Measurements from ENCODE around the gene NADK2. TPM values are rescaled to one million over a fixed set of nuclear protein-coding genes. Genes with fewer than 3 reads are reported as not detected.

NADK2 gene
- total RNA-seq, 1 experiment from 2014 or later: 21.2 TPM

GRCh38 chr5:36146390-36146789, 95.3 kb downstream of the NADK2 start:
- Histone ChIP-seq H3K9me2 (ENCODE audit: insufficient read depth) (no peaks in the 10 kb centered on the region), H3K4me3 (replicated peaks in 1 of 2; ENCODE audit: low read depth in 1 of 2, low read length in 2 of 2) (no peak overlapping the region), H3K79me2 (ENCODE audit: insufficient read depth, low read length) (no peaks in the 10 kb centered on the region), H3K9me3 (ENCODE audit: control insufficient read depth in 1 of 2, insufficient read depth in 1 of 2, low read depth in 1 of 2, low read length in 2 of 2) (no peaks in the 10 kb centered on the region), H3K36me3 (ENCODE audit: control insufficient read depth in 1 of 2, insufficient read depth in 2 of 2, low read length in 2 of 2) (no peaks in the 10 kb centered on the region), H3K4me1 (ENCODE audit: control insufficient read depth in 1 of 2, insufficient read depth in 2 of 2, low read length in 2 of 2) (peaks cover 3 to 6% of the 10 kb centered on the region in 2 experiments; a peak in 2 of 4 replicates), H4K20me1 (ENCODE audit: insufficient read depth) (no peaks in the 10 kb centered on the region), H3K27ac (ENCODE audit: low read depth, low read length) (no peak overlapping the region), H3K27me3 (ENCODE audit: insufficient read depth, low read length) (no peaks in the 10 kb centered on the region), H3K9ac (ENCODE audit: low read length) (no peak overlapping the region), H2AFZ (ENCODE audit: low read depth, low read length, poor library complexity, severe bottlenecking) (no peak overlapping the region), H3K4me2 (ENCODE audit: low read length) (no peak overlapping the region)
- RAD21 ChIA-PET (ENCODE audit: low non-redundant PET in 1 of 2, low total read pairs in 2 of 2, uncharacterized antibody in 2 of 2, unreplicated experiment in 2 of 2): no interaction called here
- ATAC-seq (no peak), DNase-seq (ENCODE audit: low read depth, low spot score) (no peak)
- POLR2A ChIA-PET: no interaction called here
- TF ChIP-seq ZNF274 (IDR thresholded peaks at IDR 0.05; ENCODE audit: low read depth, low read length) (no peak), POLR2AphosphoS5 (IDR thresholded peaks at IDR 0.05; ENCODE audit: low read depth, low read length) (no peak), SP1 (IDR thresholded peaks at IDR 0.05; ENCODE audit: low read depth) (no peak), SRF (IDR thresholded peaks at IDR 0.05; ENCODE audit: low read depth) (no peak), ATF3 (IDR thresholded peaks at IDR 0.05) (no peak)
- intact Hi-C loops (cut with micrococcal nuclease): no loop called here
- BruUV-seq (replicated peaks): no TSS peak
- CTCF ChIA-PET: no interaction called here

GRCh38 chr5:36145311-36145710, 96.4 kb downstream of the NADK2 start:
- Histone ChIP-seq H3K27me3 (ENCODE audit: insufficient read depth, low read length) (no peaks in the 10 kb centered on the region), H3K9me3 (ENCODE audit: control insufficient read depth in 1 of 2, insufficient read depth in 1 of 2, low read depth in 1 of 2, low read length in 2 of 2) (no peaks in the 10 kb centered on the region), H3K9me2 (ENCODE audit: insufficient read depth) (no peaks in the 10 kb centered on the region), H3K9ac (ENCODE audit: low read length) (no peak overlapping the region), H3K4me1 (ENCODE audit: control insufficient read depth in 1 of 2, insufficient read depth in 2 of 2, low read length in 2 of 2) (peaks cover under 1% of the 10 kb centered on the region in 2 experiments; a peak in 2 of 4 replicates), H3K36me3 (ENCODE audit: control insufficient read depth in 1 of 2, insufficient read depth in 2 of 2, low read length in 2 of 2) (no peaks in the 10 kb centered on the region), H3K27ac (ENCODE audit: low read depth, low read length) (no peak overlapping the region), H3K79me2 (ENCODE audit: insufficient read depth, low read length) (no peaks in the 10 kb centered on the region), H3K4me2 (ENCODE audit: low read length) (no peak overlapping the region), H3K4me3 (replicated peaks in 1 of 2; ENCODE audit: low read depth in 1 of 2, low read length in 2 of 2) (no peak overlapping the region), H2AFZ (ENCODE audit: low read depth, low read length, poor library complexity, severe bottlenecking) (no peak overlapping the region), H4K20me1 (ENCODE audit: insufficient read depth) (no peaks in the 10 kb centered on the region)
- TF ChIP-seq YY1 (IDR thresholded peaks at IDR 0.05; ENCODE audit: extremely low read depth, insufficient replicate concordance, low read depth, low read length) (no peak), RAD21 (IDR thresholded peaks at IDR 0.05; ENCODE audit: low read depth) (no peak)
- TF ChIP-seq, protein P1, sequence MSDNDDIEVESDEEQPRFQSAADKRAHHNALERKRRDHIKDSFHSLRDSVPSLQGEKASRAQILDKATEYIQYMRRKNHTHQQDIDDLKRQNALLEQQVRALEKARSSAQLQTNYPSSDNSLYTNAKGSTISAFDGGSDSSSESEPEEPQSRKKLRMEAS (IDR thresholded peaks at IDR 0.05): no peak
- TF ChIP-seq, protein P2, sequence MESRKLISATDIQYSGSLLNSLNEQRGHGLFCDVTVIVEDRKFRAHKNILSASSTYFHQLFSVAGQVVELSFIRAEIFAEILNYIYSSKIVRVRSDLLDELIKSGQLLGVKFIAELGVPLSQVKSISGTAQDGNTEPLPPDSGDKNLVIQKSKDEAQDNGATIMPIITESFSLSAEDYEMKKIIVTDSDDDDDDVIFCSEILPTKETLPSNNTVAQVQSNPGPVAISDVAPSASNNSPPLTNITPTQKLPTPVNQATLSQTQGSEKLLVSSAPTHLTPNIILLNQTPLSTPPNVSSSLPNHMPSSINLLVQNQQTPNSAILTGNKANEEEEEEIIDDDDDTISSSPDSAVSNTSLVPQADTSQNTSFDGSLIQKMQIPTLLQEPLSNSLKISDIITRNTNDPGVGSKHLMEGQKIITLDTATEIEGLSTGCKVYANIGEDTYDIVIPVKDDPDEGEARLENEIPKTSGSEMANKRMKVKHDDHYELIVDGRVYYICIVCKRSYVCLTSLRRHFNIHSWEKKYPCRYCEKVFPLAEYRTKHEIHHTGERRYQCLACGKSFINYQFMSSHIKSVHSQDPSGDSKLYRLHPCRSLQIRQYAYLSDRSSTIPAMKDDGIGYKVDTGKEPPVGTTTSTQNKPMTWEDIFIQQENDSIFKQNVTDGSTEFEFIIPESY (IDR thresholded peaks at IDR 0.05; ENCODE audit: extremely low read depth, insufficient replicate concordance, low read length): no peak
- ChIA-PET POLR2A (no interaction called here), CTCF (interaction anchor here (1.1 kb wide), 1 partner anchor 66 kb away, joined by 3 read pairs; no protein-coding TSS in a partner anchor), RAD21 (ENCODE audit: low non-redundant PET in 1 of 2, low total read pairs in 2 of 2, uncharacterized antibody in 2 of 2, unreplicated experiment in 2 of 2) (no interaction called here)
- no TSS peak for BruUV-seq (replicated peaks)
- intact Hi-C loops (cut with micrococcal nuclease): no loop called here
- DNase-seq (ENCODE audit: low read depth, low spot score) (no peak), ATAC-seq (no peak)

Data from HCT116 (cell line).